ENCODE data around the gene ITGB2.
A peak's percentile ranks its signal among the peaks of the same experiment; 100 is the strongest.

ITGB2 gene

DNA sequence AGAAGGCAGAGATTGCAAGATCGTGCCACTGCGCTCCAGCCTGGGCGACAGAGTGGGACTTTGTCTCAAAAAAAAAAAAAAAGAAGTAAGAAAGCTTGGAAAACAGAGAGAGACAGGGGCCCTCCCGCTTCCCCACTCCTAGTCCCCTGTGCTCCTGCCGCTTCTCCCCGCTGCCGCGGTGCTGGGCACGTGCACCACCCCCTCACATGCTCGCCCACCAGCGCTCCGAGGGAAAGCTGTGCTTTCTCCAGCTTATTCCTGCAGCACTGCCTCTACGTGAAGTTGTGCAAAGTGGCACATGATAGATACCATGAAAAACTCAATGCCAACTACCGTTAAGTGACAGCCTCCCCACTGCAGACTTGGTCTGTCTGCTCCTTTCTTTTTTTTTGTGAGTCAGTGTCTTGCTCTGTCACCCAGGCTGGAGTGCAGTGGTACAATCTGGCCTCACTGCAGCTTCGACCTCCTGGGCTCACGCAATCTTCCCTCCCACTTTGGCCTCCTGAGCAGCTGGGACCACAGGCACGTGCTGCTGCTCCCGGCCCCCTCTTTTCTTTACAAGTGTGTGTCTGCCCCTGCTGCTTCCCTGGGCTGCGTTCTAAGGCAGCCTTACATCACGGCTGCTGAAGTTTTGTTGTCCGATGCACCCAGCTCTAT is 34.6 kb upstream of the ITGB2 start:
- DNase-seq (ENCODE audit: low read depth, low spot score) = no peak

DNA sequence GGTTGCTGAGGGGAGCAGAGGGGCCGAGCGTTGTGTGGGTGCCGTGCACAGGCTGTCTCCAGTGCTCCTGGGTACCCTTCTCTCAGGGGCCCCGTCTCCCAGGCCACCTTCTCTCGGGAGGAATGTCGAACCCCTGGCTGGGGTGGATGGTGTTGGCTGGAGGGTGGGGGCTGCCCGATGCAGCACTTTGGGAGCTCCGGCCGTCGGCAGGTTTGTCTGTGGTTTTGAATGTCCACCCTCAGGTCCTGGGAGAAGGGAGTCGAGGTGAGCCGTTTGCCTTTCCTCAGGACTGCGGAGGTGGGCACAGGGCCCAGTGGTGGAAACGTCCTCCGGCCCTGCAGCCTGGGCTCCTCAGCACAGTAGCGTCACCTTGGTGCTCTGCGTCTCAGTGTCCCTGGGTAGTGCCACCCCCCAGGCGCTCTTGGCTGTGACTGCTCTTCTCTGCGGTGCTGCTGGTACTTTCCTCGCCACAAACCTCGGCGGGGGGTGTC is 33.6 kb upstream of the ITGB2 start:
- DNase-seq (ENCODE audit: low read depth, low spot score) = no peak

DNA sequence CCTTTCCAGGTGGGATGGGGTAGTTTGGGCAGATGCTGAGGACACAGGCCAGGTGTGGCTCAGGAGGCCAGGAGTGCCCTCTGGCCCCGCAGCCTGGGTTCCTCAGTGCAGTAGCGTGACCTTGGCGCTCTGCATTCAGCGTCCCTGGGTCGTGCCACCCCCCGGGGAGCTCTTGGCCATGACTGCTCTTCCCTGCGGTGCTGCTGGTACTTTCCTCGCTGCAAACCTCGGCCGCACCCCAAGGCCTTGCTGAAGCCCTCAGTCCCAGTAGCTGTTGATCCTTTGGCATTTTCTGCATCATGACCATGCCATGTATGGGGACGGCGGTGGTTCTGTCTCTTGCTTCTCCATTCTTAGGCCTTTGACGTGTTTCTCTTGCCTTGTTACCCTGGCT is 32.9 kb upstream of the ITGB2 start:
- DNase-seq (ENCODE audit: low read depth, low spot score) = no peak

DNA sequence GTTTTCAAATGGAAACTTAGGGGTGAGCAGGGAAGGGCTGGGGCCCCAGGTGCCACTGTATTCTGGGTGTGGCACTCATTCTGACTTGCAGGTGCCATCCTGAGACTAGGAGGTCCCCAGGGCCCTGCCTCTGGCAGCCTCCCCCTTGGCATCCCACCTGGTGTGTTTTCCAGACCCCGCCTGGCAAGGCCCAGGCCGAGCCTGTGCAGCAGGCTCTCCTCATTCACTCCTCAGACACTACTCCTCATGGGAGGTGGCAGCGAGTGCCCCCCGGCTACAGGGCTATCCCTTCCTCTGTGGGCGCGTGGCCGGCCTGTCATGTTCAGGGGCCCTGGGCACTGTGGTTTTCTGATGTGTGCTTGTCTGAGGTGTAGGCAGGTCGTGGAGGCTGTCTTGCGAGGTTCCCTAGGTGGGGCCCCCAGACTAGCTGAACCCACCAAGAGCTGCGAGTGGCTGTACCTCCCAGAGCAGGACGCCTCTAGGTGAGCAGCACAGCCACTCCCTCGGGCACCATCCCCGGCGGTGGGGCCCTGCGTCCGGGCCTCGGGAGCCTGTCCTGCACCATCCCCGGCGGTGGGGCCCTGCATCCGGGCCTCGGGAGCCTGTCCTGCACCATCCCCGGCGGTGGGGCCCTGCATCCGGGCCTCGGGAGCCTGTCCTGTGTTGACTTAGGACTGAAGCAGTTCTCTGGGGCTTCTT is 32.4 kb upstream of the ITGB2 start:
- DNase-seq (ENCODE audit: low read depth, low spot score) = no peak

DNA sequence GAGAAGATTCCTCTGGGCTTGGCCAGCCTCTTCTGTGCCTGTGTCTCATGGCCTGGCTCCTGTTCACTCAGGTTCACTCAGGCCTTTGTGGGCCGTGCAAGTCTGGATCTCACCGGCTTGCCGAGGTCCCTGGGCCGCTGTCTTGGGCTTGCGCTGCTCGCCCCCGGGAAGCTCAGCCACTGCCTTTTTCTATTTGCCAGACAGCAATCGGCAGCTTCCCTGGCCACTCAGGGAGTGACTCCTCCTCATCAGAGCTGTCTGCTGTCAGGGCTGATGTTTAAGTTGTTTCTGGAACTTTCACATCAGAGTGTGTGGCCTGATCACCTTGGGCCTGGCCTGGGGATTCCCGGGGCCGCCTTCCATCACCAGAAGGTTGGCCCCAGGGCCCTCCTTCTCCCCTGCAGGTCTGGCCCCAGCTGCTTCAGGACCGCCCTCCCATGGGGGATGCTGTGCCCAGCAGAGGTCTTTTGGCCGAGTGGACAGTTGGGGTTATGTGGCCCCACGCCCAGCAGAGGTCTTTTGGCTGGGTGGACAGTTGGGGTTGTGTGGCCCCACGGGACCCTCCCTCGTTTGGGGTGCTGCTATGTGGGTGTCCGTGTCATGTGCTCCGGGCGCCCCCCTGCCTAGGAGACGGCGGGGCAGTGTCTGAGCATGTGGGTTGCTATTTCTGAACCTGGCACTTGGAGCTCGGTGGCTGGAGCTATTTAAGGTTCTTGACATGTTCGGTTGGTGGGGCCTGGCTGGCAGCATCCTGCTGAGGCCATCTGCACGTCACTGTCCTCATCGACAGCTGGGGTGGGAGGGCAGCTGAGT is 31.6 kb upstream of the ITGB2 start:
- no peak for DNase-seq (ENCODE audit: low read depth, low spot score)

DNA sequence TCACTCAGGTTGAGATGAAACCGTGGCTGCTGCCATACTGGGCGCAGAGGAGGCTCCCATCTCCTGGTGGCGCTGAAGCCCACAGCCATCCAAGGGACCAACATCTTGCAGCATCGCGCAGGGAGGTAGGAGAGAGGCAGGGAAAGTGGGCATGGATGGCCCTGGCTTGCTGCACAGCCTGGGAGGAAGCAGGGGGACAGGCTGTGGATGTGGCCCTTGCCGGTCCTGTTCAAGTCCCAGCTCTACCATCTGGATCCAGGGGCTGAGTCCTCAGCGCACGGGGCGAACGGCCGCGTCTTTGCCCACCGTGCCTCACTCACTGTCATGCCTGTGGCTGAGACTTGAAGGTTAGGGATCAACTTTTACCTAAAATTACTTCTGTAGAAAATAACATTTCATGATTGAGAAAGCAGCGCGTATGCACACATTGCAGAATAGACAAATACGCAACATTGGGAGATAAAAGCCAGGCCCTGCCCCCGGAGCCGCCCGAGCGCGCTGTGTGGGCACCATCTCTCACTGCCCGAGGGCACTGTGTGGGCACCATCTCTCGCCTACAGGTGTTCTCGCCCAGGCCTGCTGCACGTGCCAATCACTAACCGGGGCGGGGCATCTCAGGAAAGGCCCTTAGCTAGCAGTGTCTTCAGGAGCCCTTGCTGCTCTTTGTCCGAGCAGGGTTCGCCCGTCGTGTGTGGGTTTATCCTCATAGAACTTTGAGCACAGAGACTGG is 30.7 kb upstream of the ITGB2 start:
- no peak for DNase-seq (ENCODE audit: low read depth, low spot score)

DNA sequence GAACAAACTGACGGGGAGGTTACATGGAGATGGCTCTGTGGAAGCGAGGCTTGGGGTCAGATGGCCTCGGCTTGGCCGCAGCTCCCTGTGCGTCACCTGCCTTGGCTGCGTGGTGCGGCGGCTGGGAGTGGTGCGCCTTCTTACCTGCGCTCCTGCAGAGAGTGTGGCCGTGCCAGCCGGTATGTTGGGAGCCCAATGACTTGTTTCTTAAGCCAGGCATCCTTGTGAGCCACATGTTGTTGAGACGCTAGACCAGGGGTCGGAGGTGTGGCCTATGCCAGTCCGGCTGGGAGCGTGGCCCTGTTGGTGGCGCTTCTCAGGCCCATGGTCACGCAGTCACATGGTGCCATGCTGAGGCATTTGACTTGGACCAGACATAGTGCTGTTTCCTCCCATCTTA is 29.7 kb upstream of the ITGB2 start:
- DNase-seq (ENCODE audit: low read depth, low spot score) = no peak

DNA sequence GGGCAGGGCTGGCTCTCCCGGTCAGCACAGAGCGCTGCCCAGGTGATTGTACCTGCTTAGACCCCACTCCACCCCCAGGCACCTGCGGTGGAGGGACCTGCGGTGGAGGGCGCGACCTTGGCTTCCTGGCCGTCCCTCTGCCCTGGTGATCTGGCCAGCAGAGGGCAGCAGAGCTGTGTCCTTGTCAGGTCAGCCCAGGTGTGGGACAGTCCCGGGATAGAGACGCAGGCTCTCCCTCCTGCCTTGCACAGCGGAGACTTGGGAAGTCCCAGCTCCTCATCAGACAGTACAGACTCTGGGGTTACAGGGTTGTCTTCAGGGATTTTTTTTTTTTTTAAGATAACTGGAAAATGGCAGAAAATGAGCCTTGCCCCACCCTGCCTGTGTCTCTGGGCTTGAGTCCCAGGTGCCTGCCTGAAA is 29.1 kb upstream of the ITGB2 start:
- peak; percentile 54 for DNase-seq (ENCODE audit: low read depth, low spot score)

DNA sequence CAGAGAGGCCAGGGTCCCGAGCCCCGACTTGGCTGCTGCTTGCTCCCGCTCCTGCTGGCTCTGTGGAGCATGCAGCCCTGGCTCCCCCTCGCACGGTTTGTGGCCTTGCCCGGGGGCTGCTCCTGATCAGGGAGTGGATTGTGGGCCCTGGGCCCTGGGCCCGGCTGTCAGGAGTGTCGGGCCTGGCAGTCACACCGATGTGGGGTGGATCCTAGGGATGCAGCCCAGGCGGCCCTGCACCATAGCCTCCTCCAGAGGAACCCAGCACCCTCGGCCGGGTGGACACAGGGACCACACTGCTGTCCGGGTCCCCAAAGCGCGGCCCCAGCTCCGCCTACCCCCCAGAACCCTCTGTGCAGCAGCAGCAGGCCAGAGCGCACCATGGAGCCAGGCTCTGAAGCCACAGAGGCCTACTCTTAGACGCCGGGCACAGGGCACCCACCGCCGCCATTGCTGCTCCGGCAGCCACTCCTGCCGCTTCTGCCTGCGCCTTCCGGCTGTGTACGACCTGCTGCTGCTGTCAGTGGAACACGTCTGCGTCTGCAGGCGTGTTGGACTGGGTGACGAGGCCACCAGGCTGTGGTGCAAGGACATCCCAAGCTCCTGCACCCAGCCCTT is 28.6 kb upstream of the ITGB2 start:
- DNase-seq (ENCODE audit: low read depth, low spot score) = no peak

DNA sequence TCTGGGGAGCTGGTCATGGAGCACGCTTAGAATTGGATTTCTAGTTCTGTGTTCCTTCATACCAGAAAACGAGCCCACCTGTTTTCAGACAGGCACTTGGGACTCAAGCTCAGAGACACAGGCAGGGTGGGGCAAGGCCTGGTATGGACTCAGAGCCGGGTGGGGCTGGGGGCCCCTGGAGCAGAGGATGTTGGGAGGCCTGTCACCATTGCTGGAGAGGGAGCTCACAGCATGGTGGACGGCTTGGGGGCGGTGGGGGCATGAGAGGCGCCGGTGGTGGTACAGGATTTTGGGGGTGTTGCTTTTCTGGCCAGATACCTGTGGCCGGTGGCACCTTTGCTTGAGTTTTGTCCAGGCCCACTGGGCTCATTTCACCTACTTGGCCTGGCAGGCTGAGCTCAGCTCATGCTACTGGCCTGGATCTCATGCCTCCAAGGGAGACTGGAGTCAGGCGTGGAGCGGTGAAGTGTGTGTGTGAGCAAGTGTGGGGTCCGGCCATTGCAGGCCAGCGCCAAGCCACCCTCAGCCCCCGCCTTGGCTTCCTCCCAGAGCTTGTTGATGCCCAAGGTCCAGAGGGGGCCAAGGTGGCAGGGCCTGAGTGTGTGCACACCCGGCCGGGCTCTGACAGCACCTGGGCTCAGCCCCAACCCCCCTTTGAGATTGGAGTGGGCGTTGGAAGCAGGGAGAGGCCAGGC is 27.9 kb upstream of the ITGB2 start:
- DNase-seq (ENCODE audit: low read depth, low spot score) = no peak

DNA sequence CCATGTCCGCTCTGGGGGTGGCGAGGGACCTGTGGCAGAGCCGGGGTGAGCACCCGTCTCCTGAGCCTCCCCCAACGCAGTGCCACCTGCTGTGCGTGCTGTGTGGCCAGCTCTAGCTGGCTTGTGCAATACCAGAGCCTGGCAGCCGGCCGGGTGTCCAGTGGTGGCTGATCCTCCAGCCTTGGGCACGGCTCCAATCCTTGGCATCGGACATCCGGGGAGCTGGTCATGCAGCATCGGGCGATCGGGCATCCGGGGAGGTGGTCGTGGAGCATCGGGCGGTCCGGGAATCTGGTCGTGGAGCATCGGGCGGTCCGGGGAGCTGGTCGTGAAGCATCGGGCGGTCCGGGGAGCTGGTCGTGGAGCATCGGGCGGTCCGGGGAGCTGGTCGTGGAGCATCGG is 27.2 kb upstream of the ITGB2 start:
- DNase-seq (ENCODE audit: low read depth, low spot score) = no peak

DNA sequence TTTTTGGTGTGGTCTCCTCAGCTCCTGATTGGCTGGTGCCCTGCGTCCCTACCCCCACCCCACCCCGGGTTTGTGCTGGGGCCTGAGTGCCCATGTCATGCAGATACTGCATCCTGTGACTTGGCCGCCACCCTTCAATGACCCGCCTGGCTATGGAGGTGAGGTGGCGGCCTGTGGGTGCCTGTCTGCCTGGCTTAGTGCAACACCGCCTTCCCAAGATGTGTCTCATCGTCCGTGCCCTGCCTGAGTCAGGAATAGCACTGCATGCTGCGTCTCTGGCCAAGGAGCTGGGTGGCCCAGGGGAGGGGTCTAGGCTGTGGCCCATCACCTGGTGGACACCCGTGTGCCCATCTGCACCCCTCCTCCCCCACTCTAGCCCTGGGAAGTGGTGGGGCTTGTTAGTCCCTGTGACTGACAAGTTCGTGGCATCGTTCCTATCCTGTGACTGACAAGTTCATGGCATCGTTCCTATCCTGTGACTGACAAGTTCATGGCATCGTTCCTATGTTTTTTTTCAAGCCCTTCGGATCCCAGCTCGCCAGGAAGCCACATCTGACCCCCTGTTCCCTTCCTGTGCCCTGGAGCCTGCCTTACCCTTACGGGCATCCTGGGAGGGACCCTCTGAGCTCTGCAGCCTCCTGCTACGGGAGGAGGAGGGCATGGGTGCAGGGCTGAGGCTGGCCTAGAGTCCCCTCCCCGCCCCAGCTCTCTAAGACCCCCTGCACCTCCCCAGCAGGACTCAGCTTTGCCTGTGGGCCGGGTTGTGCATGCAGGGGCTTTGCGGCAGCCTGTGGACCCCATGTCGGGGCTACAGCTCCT is 26.6 kb upstream of the ITGB2 start:
- DNase-seq (ENCODE audit: low read depth, low spot score) = no peak

DNA sequence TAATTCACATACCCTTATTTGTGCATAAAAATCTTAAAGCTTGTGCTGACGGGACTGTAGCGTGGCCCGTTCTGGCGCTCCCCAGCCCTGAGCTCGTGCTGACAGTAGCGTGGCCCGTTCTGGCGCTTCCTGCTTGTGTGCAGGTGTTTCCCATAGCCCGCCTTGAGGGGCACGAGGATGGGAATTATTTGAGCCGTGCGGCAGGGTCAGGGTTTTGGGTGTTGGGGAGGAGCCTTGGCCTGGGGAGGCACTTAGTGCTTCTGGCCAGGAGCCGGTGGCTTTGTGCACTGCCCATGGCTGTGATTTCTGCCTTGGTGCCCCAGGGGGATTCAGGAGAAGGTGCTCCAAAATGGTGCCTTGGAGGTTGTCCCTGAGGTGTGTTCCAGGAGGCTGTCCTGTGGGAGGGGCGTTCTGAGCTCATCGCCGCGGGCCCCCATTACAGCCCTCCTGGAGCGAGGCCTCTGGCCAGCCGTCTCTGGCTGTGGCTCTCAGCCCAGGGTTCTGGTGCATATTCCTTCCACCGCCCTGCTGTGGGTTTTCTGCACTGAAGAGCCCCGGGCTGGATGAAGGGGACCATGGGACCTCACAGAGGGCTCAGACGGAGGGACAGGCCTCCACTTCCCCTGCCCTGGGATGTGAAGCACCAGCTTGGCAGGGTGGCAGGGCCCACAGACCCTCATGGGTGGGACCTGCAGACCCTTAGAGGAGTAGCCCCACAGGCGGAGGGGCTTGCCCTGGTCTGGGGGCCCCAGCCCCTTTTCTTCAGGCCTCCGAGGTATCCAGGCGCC is 25.7 kb upstream of the ITGB2 start:
- DNase-seq (ENCODE audit: low read depth, low spot score) = no peak

DNA sequence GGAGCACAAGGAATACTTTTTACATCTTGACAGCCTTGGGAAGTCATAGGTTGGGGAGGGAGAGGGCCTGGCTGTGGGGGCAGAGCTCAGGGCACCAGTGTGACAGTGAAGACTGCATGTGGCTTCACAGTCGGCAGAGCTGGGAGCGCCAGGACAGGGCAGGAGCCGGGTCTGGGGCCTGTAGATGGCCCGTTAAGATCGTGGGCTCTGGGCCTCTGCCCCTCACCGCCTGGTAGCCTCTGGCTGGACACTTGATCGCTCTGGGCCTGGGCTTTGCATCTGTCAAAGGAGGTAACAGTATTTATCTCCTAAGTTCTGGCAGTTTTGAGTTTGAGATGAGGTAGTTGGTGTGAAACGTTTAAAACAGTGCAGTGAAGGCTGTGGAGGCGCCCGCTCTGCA is 23.9 kb upstream of the ITGB2 start:
- no peak for DNase-seq (ENCODE audit: low read depth, low spot score)

DNA sequence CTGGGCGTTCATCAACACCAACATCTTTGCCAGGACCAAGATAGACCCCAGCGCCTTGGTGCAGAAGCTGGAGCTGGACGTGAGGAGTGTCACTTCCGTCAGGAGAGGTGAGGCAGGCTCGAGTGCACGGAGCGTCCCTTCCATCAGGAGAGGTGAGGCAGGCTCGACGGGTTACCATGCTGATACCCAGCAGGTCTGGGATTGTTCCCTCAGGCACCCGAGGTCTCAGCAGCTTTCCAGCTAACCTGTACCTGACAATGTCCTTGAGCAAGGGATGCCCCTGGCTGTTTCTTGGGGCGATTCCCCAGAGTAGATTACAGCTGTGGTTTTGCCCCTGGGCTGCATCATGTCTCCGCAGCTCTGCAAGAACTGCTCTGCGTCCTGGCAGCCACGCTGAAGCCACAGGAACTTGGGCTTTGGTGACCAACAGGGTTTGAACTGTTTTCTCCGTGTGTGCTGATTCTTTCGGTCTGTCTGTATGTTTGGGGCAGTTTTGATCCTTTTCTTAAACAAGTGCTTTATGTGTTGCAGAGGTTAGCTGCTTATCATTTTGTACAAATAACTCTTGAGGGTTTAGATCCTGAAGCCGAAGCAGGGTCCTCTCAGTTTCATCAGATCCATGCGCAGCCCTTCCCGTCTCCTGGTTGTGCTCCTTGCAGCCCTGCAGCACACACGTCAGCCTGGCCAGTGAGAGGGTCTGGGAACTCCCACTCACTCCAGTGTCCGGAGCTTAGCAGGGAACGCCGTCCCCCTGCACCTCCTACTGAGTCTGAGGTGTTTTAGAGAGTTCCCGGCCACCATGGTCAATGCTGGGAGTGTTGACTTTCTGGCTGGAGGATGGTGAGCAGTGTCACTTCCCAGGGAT is 23.2 kb upstream of the ITGB2 start:
- DNase-seq (ENCODE audit: low read depth, low spot score) = no peak

DNA sequence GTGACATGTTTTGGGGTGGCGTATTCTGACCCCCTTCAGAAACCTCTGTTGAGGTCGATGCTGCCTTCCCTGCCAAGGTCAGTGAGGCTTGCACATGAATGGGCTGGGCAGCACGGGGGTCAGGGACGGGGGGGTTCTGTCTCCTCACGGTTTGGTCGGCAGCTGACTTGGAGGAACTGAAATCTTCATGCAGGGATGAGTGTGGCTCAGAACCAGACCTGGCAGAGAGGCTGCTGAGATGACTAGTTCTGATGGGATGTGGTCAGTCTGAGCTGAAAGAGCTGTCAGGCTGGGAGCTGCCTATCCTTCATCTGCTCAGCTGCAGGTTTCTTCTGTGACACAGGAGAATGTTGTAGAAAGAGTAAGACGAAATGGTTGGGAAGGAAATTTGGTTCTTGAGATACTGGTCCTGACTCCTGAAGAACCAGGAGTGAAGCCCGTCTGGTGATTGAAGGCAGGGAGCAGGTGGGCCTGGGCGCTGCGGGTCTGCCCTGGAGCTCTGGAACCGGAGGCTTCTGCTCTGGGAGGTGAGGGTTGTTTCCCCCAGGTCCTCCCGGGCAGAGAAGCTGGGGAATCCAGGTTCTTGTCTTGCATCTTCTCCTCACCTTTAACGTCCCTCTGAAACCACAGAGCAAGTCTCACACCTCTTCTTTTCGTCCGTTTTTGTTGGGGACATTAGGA is 22.4 kb upstream of the ITGB2 start:
- no peak for DNase-seq (ENCODE audit: low read depth, low spot score)

DNA sequence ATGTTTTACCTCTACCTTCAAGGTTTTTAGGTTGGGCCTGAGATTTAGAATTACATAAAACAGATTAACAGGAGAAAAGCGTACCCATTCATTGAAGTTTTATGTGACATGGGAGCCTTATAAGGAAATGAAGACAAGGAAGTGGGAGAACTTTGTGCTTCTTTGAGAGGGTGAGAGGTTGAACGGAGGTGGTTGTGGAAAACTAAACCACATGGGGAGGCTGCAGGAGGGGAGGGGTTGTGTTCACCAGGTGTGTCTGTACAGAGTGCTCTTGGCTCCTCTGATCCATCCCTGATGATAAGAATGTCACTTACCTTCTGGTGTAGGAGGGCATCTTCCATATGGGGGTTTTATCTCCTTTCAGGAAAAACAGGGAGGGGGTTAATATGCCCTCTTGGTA is 21.9 kb upstream of the ITGB2 start:
- no peak for DNase-seq (ENCODE audit: low read depth, low spot score)

DNA sequence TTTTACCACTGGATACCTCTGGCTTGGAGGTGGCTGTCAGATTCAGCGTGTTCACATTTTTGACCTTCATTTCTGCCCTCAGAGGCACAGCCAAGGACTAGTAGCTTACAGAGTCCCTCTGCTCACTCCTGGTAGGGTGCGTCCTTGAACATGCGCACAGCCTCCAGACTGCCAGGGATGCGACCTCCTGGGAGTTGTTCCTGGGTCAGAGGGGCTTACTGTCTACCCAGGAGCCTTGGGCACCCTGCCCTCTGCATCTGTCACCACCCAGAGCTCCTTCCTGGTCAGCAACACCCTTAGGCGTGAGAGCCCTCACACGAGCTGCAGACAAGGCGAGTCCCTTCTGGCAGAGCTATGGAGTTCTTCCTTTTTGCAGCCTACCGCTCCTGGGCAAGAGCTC is 20.9 kb upstream of the ITGB2 start:
- DNase-seq (ENCODE audit: low read depth, low spot score) = no peak

Measured in iPS DF 19.7 (cell line).